Esophagus muscularis mucosa (tissue), 4 donors: ENCODE measurements around the gene C16orf90.

Experiments used
- EP300 ChIP-seq: sonication (generic); formaldehyde crosslinking; IDR thresholded peaks from one replicate; pipeline ENCODE4 v1.6.1; 2017; ENCODE audit warnings: antibody characterized with exemption
- POLR2A ChIP-seq: fragments of 450-650 bp; IDR thresholded peaks from one replicate; pipeline ENCODE4 v1.6.1; 2017; ENCODE audit warnings: antibody characterized with exemption, moderate library complexity, mild to moderate bottlenecking, low read depth
- POLR2AphosphoS5 ChIP-seq, 2 donors: sonication (generic); formaldehyde crosslinking; IDR thresholded peaks; one replicate each; pipeline ENCODE4 v1.6.1; 2017; ENCODE audit warnings: antibody characterized with exemption in 2 of 2
- TF ChIP-seq, protein P1 (sequence below), 3 experiments: fragments of 200-600 bp in 2 of 3; fragments of 450-650 bp in 1 of 3; sonication (generic) in 2 of 3; IDR thresholded peaks; one replicate each; pipeline ENCODE4 v1.5.1; 2017 to 2019; ENCODE audit warnings: antibody characterized with exemption in 3 of 3, mild to moderate bottlenecking in 2 of 3, moderate library complexity in 1 of 3

DNA sequence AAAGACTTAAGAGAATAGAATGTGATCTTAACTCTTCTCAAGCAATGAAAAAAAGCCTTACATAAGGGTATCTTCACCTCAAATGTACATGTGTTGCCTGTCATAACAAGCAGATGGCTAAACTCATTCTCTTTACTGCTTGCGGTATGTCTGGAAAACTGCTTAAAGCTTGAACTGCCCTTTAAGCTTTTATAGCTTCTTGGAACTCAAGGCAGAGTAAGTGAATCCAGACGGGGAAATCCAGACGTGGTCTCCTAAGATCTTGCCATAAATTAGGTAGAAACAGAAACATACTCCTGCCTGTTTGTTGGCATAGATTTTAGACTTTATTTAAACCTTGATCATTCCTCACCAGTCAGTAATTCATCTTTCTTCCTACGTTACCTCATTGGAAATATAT is 25.1 kb upstream of the C16orf90 start:
- TF ChIP-seq, protein P1, sequence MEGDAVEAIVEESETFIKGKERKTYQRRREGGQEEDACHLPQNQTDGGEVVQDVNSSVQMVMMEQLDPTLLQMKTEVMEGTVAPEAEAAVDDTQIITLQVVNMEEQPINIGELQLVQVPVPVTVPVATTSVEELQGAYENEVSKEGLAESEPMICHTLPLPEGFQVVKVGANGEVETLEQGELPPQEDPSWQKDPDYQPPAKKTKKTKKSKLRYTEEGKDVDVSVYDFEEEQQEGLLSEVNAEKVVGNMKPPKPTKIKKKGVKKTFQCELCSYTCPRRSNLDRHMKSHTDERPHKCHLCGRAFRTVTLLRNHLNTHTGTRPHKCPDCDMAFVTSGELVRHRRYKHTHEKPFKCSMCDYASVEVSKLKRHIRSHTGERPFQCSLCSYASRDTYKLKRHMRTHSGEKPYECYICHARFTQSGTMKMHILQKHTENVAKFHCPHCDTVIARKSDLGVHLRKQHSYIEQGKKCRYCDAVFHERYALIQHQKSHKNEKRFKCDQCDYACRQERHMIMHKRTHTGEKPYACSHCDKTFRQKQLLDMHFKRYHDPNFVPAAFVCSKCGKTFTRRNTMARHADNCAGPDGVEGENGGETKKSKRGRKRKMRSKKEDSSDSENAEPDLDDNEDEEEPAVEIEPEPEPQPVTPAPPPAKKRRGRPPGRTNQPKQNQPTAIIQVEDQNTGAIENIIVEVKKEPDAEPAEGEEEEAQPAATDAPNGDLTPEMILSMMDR (IDR thresholded peaks at IDR 0.05), result no peak
- no peak for TF ChIP-seq POLR2A
- no peak for TF ChIP-seq EP300
- TF ChIP-seq POLR2AphosphoS5 (IDR thresholded peaks at IDR 0.05), result no peak
